ENCODE data around the gene SLC28A1. TPM values are rescaled to one million over a fixed set of nuclear protein-coding genes. Genes with fewer than 3 reads are reported as not detected.

The SLC28A1 gene
- polyA plus RNA-seq, 1 of the 3 experiments (the other 2 are of a cell fraction): not detected

DNA sequence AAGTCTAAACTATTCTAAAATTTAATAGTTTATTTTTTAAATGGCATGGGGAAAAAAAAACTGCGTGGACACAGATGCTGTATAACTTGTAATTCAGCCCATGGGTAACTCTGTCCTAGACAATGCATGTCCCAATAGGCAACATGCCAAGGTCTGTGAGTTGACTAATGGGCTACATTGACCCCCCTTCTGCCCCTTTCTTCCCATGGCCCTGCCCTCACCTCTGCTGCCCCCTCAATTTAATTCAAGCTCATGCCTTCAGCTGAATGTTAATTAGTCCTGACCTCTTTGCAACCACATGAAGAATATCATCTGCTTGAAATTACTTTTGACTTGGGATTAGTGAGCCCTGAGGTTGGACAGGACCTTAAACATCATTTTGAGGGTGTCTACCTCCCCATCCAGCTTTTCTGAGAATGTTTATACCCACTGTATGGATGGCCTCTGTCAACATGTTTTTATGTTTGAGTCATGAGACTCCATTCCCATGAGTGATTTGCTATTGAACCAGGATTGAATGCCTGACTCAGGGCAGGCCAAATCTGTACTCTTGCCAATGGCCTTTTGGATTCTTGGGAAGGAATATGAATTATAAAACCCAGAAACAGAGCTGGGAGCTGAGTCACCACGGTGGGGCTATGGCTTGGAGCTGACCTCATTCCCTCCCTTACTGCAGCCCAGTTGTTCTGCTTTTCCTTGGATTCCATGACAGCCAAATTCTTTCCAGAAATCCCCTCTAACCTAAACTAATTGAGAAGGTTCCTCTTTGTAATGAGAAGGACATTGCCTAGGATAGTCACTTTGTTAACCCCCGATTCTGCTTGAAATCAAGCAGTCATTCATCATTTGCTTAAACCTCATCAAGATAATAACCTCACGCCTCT lies 63.7 kb downstream of the SLC28A1 start (continued):
- TF ChIP-seq EZH2phosphoT487 (IDR thresholded peaks at IDR 0.05; ENCODE audit: borderline replicate concordance, low read depth) (no peak), MXI1 (IDR thresholded peaks at IDR 0.05; ENCODE audit: low read depth, low read length) (no peak), ELF1 (IDR thresholded peaks at IDR 0.05) (no peak), SIN3A (IDR thresholded peaks at IDR 0.05; ENCODE audit: borderline replicate concordance, low read depth, low read length) (no peak), FOXJ3 (CRISPR knock-in tag; IDR thresholded peaks at IDR 0.05) (no peak), TCF12 (IDR thresholded peaks at IDR 0.05) (peak; percentile 83), RCOR1 (IDR thresholded peaks at IDR 0.05; ENCODE audit: low read length) (no peak)
- TF ChIP-seq, protein P1, sequence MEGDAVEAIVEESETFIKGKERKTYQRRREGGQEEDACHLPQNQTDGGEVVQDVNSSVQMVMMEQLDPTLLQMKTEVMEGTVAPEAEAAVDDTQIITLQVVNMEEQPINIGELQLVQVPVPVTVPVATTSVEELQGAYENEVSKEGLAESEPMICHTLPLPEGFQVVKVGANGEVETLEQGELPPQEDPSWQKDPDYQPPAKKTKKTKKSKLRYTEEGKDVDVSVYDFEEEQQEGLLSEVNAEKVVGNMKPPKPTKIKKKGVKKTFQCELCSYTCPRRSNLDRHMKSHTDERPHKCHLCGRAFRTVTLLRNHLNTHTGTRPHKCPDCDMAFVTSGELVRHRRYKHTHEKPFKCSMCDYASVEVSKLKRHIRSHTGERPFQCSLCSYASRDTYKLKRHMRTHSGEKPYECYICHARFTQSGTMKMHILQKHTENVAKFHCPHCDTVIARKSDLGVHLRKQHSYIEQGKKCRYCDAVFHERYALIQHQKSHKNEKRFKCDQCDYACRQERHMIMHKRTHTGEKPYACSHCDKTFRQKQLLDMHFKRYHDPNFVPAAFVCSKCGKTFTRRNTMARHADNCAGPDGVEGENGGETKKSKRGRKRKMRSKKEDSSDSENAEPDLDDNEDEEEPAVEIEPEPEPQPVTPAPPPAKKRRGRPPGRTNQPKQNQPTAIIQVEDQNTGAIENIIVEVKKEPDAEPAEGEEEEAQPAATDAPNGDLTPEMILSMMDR (IDR thresholded peaks at IDR 0.05): no peak
- TF ChIP-seq, protein P2, sequence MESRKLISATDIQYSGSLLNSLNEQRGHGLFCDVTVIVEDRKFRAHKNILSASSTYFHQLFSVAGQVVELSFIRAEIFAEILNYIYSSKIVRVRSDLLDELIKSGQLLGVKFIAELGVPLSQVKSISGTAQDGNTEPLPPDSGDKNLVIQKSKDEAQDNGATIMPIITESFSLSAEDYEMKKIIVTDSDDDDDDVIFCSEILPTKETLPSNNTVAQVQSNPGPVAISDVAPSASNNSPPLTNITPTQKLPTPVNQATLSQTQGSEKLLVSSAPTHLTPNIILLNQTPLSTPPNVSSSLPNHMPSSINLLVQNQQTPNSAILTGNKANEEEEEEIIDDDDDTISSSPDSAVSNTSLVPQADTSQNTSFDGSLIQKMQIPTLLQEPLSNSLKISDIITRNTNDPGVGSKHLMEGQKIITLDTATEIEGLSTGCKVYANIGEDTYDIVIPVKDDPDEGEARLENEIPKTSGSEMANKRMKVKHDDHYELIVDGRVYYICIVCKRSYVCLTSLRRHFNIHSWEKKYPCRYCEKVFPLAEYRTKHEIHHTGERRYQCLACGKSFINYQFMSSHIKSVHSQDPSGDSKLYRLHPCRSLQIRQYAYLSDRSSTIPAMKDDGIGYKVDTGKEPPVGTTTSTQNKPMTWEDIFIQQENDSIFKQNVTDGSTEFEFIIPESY (IDR thresholded peaks at IDR 0.05; ENCODE audit: borderline replicate concordance, low read depth): peak; percentile 43; the same call in 1 of the 2 replicates

DNA sequence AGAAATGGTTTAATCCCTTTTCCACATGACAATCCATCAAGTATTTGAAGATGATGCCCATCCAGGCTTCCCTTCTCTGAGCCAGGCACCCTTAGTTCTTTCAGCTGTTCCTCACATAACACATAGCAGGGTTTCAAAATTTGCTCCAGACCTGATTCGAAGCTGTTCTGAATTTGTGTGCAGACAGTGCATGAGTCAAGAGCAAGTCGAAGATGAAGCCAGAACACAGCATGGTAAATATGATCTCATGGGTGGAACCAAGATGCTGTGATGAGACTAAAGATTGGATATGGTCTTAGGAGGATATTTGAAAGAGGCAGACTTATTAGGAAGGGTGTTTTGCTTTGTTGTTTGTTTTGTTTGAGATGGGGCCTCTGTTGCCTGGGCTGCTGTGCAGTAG lies 64.6 kb downstream of the SLC28A1 start:
- Histone ChIP-seq H4K20me1 (ENCODE audit: insufficient read depth) (no peaks in the 10 kb centered on the region), H3K79me2 (ENCODE audit: insufficient read depth) (no peaks in the 10 kb centered on the region), H3F3A (replicated peaks; ENCODE audit: insufficient read depth) (peaks cover 23% of the 10 kb centered on the region), H3K36me3 (replicated peaks in 1 of 2; ENCODE audit: control insufficient read depth in 1 of 2, insufficient read depth in 2 of 2, low read length in 1 of 2) (no peaks in the 10 kb centered on the region), H3K27ac (ENCODE audit: low read depth in 2 of 2, low read length in 1 of 2) (peak overlapping the region in 1 of 2 experiments; percentile 95; a peak in 2 of 4 replicates), H3K27me3 (ENCODE audit: insufficient read depth) (no peaks in the 10 kb centered on the region), H3K4me2 (peak overlapping the region; percentile 35; the same call in 1 of the 2 replicates), H3K4me1 (ENCODE audit: control insufficient read depth in 1 of 2, insufficient read depth in 2 of 2, low read depth in 1 of 2, low read length in 1 of 2) (peaks cover 0 to 7% of the 10 kb centered on the region in 2 experiments; a peak in 3 of 4 replicates), H3K9me2 (no peaks in the 10 kb centered on the region), H3K4me3 (ENCODE audit: low read depth in 2 of 2, low read length in 1 of 2) (peak overlapping the region in 1 of 2 experiments; percentile 5; a peak in 1 of 4 replicates), H3K9me3 (no peaks in the 10 kb centered on the region), H3K9ac (peak overlapping the region; percentile 26; the same call in 1 of the 2 replicates), H2AFZ (ENCODE audit: low read depth) (no peak overlapping the region; the same call in 1 of the 2 replicates)
- WGBS (ENCODE audit: low lambda C conversion rate): 47% methylated on average over 2 of the region's 2 CpGs
- POLR2A ChIA-PET: no interaction called here
- TF ChIP-seq SMC3 (IDR thresholded peaks at IDR 0.05; ENCODE audit: low read depth, low read length) (no peak), GABPA (IDR thresholded peaks at IDR 0.05; ENCODE audit: low read depth) (no peak)
- DNase-seq: no peak
- CTCF ChIA-PET: interaction anchor here (1.1 to 1.3 kb wide), 2 partner anchors 21 to 72 kb away, joined by 3 to 5 read pairs; no protein-coding TSS in a partner anchor

Measured in SK-N-SH (cell line).